Epithelial cell of alveolus of lung (primary cell): ENCODE measurements around the gene KLK1. TPM values are rescaled to one million over a fixed set of nuclear protein-coding genes. Genes with fewer than 3 reads are reported as not detected.

Experiments used
- total RNA-seq: library from RNA; depleted of rRNA; stranded (reverse); fragments of >200 nt; gene quantifications from 2 replicates; pipeline ENCODE4 v1.2.1, GENCODE V29; 2015

KLK1 gene
- not detected in 2 replicates for total RNA-seq

DNA sequence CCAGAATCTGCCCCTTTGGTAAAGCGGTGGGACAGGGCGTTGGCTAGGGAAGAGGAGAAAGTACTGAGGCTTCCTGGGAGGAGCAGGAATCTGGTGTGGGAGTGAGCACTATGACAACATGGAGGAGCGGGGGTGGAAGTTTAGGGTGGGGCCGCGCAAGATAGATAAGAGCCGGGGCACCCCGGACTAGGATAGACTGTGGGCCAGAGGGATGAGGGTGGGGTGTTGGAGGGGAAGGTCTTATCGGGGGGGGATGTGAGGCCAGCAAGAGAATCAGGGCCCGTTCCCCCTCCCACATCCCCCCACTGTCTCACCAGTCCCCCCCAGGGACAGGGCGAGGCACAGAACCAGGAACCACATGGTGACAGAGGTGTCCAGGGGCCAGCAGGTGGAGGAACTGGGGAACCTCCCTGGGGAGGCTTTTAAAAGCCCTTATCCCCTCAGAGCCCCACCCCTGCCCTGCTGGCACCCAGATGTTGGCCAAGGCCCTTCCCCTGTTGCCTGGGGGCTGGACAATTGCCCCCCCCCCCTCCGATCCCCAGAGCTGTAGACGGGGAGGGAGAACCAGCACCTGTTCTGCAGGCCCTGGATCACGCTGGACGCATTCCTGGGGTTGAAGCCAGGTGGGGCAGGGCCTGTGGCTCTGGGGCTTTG lies at the start of gene KLK1:
Gene KLK1 (minus strand): TSS at position 399 of the 654 bp plus-strand sequence. CDS start 39 bp downstream, at position 360.

DNA sequence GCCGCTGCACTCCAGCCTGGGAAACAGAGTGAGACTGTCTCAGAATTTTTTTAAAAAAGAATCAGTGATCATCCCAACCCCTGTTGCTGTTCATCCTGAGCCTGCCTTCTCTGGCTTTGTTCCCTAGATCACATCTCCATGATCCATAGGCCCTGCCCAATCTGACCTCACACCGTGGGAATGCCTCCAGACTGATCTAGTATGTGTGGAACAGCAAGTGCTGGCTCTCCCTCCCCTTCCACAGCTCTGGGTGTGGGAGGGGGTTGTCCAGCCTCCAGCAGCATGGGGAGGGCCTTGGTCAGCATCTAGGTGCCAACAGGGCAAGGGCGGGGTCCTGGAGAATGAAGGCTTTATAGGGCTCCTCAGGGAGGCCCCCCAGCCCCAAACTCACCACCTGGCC lies 49.5 kb upstream of the KLK1 start, which contains the start of gene KLK2:
Gene KLK2 (plus strand): TSS at position 384 of the 400 bp plus-strand sequence. CDS start 35 bp downstream, outside the sequence.

DNA sequence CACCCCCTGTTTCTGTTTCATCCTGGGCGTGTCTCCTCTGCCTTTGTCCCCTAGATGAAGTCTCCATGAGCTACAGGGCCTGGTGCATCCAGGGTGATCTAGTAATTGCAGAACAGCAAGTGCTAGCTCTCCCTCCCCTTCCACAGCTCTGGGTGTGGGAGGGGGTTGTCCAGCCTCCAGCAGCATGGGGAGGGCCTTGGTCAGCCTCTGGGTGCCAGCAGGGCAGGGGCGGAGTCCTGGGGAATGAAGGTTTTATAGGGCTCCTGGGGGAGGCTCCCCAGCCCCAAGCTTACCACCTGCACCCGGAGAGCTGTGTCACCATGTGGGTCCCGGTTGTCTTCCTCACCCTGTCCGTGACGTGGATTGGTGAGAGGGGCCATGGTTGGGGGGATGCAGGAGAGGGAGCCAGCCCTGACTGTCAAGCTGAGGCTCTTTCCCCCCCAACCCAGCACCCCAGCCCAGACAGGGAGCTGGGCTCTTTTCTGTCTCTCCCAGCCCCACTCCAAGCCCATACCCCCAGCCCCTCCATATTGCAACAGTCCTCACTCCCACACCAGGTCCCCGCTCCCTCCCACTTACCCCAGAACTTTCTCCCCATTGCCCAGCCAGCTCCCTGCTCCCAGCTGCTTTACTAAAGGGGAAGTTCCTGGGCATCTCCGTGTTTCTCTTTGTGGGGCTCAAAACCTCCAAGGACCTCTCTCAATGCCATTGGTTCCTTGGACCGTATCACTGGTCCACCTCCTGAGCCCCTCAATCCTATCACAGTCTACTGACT lies 31.2 kb upstream of the KLK1 start, which contains the start of gene KLK3:
Gene KLK3 (plus strand): TSS at position 280 of the 775 bp plus-strand sequence. CDS start 41 bp downstream, at position 321.

DNA sequence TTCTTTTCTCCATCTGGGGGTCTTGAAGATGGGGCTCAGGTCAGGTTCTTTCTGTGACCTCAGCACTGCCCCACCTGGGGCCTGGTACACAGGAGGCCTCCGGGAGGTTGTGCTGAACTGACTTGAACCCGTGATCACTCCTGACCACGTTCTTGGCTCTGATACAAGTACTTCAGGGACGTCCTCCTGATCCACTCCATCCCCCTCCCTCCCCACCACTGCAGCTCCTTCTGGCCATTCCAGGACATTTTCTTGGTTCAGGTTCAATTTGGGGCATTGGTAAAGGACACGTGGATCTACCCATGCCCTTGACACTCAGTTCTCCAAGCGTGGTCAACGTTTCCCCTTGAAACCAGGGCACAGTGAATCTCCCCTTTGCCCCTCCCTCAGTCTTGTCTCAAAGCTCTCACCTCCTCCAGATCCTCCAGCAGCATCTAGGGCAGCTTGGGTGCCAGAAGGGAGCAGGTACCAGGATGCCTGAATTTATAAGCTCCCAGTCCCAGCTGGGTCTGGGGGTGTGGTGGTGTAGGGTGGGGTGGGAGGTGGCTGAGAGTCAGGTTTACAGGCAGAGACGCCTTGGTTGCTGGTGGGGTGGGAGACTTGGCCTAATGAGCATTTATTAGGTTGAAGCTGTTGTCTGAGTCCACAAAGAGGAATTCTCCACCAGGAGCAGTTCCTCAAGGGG lies 9.7 kb upstream of the KLK1 start, which contains the start of gene KLK15:
Gene KLK15 (minus strand): TSS at position 458 of the 685 bp plus-strand sequence. CDS start 2,082 bp downstream, outside the sequence.

DNA sequence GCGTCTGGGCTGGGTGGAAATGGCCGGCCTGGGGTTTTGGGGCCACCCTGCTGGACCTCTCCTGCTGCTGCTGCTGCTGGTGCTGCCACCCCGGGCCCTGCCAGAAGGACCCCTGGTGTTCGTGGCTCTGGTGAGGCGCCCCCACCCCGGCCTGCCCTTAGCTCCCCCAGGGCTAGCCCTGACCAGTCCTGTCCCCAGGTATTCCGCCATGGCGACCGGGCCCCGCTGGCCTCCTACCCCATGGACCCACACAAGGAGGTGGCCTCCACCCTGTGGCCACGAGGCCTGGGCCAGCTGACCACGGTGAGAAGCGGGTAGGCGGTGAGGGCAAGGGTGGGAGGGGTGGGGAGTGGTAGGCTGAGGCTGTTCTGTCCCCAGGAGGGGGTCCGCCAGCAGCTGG lies 33.2 kb downstream of the KLK1 start, which contains the start of gene ACP4:
Gene ACP4 (plus strand): TSS at position 20 of the 400 bp plus-strand sequence. CDS start 0 bp downstream, at position 20.

DNA sequence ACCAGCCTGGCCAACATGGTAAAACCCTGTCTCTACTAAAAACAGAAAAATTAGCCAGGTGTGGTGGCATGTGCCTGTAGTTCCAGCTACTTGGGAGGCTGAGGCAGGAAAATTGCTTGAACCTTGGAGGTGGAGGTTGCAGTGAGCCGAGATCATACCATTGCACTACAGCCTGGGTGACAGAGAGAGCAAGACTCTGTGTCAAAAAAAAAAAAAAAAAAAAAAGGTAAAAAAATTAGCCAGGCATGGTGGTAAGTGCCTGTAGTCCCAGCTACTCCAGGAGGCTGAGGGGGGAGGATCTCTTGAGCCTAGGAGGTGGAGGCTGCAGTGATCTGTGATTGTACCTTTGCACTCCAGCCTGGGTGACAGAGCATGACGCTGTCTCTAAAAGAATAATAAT lies 53.4 kb downstream of the KLK1 start, which contains the start of gene GPR32:
Gene GPR32 (plus strand): TSS at position 301 of the 400 bp plus-strand sequence. CDS start 137 bp downstream, outside the sequence.

Other genes with a start within 250 kb of the KLK1 start
- 0.88 TPM in 1 of 2 replicates, not detected in the other for gene SYT3, start 183.9 kb downstream of the KLK1 start, total RNA-seq
- gene C19orf81, start 174.3 kb downstream of the KLK1 start, total RNA-seq: not detected in 2 replicates
- 6.7 and 7.8 TPM in 2 replicates for gene SHANK1, start 104.0 kb downstream of the KLK1 start, total RNA-seq
- gene CLEC11A, start 100.4 kb downstream of the KLK1 start, total RNA-seq: 124 and 227 TPM in 2 replicates
- gene GPR32, start 53.3 kb downstream of the KLK1 start, total RNA-seq: not detected in 2 replicates
- gene ACP4, start 33.4 kb downstream of the KLK1 start, total RNA-seq: not detected in 2 replicates
- not detected in 2 replicates for gene KLK15, start 9.8 kb upstream of the KLK1 start, total RNA-seq
- not detected in 2 replicates for gene KLK3, start 31.1 kb upstream of the KLK1 start, total RNA-seq
- gene KLK2, start 49.7 kb upstream of the KLK1 start, total RNA-seq: not detected in 2 replicates
- gene KLK4, start 87.6 kb upstream of the KLK1 start, total RNA-seq: not detected in 2 replicates
- not detected in 2 replicates for gene KLK5, start 129.3 kb upstream of the KLK1 start, total RNA-seq
- gene KLK6, start 145.8 kb upstream of the KLK1 start, total RNA-seq: not detected in 2 replicates
- not detected in 2 replicates for gene KLK7, start 160.1 kb upstream of the KLK1 start, total RNA-seq
- gene KLK8, start 177.8 kb upstream of the KLK1 start, total RNA-seq: not detected in 2 replicates
- not detected in 2 replicates for gene KLK10, start 195.9 kb upstream of the KLK1 start, total RNA-seq
- not detected in 2 replicates for gene KLK11, start 202.8 kb upstream of the KLK1 start, total RNA-seq
- gene KLK12, start 211.2 kb upstream of the KLK1 start, total RNA-seq: not detected in 2 replicates
- gene KLK13, start 241.3 kb upstream of the KLK1 start, total RNA-seq: not detected in 2 replicates